Stimulated activated CD4-positive, alpha-beta T cell treated with anti-CD3 and anti-CD28 coated beads, Interleukin-4, amount 100 ng/mL, for 4 hours (primary cell): ENCODE data around the gene DLL1.
"Not testable (repeated sequence)": the region's sequence is repeated elsewhere in the genome, so short reads cannot be mapped to it uniquely, and the experiment has no call there.

Experiments
- DNase-seq, 2 experiments: peaks; one replicate each; pipeline ENCODE4 v3.0.0-alpha.2; 2020

DLL1 gene

GRCh38 chr6:170290296-170291128 lies at the start of gene DLL1:
Gene DLL1, minus strand, starts transcription at chr6:170291078. Its CDS starts 939 bp downstream, at chr6:170290139.
- DNase-seq = peak; percentile 32 to 36

GRCh38 chr6:170335199-170335598 lies 44.3 kb upstream of the DLL1 start:
- not testable (repeated sequence) for DNase-seq

GRCh38 chr6:170329321-170329720 lies 38.4 kb upstream of the DLL1 start:
- no peak for DNase-seq

GRCh38 chr6:170317718-170318117 lies 26.8 kb upstream of the DLL1 start:
- no peak for DNase-seq

- DNase-seq = no peak
Measured at GRCh38 chr6:170317076-170317475, 26.2 kb upstream of the DLL1 start.

GRCh38 chr6:170316071-170316470 lies 25.2 kb upstream of the DLL1 start:
- no peak for DNase-seq

GRCh38 chr6:170314983-170315382 lies 24.1 kb upstream of the DLL1 start:
- no peak for DNase-seq

- DNase-seq = no peak
Measured at GRCh38 chr6:170313716-170314295, 22.9 kb upstream of the DLL1 start.

- no peak for DNase-seq
Measured at GRCh38 chr6:170312876-170313275, 22.0 kb upstream of the DLL1 start.

GRCh38 chr6:170311696-170312095 lies 20.8 kb upstream of the DLL1 start:
- no peak for DNase-seq

- DNase-seq = no peak
Measured at GRCh38 chr6:170308761-170309160, 17.9 kb upstream of the DLL1 start.

- no peak for DNase-seq
Measured at GRCh38 chr6:170307080-170307545, 16.2 kb upstream of the DLL1 start.

- DNase-seq = peak; percentile 92 to 96
Measured at GRCh38 chr6:170306324-170307079, 15.6 kb upstream of the DLL1 start, which contains the start of gene FAM120B. Gene FAM120B, plus strand, starts transcription at chr6:170306758. Its CDS starts 10,633 bp downstream, at chr6:170317391.

- DNase-seq = no peak
Measured at GRCh38 chr6:170305805-170306323, 15.0 kb upstream of the DLL1 start.

GRCh38 chr6:170301184-170301583 lies 10.3 kb upstream of the DLL1 start:
- DNase-seq = no peak

- DNase-seq = no peak
Measured at GRCh38 chr6:170298688-170299087, 7.8 kb upstream of the DLL1 start.

GRCh38 chr6:170297576-170298330 lies 6.9 kb upstream of the DLL1 start:
- DNase-seq = no peak

- no peak for DNase-seq
Measured at GRCh38 chr6:170296746-170297575, 6.1 kb upstream of the DLL1 start.

- DNase-seq = no peak
Measured at GRCh38 chr6:170296423-170296745, 5.5 kb upstream of the DLL1 start.

- peak; percentile 55 to 74 for DNase-seq
Measured at GRCh38 chr6:170295510-170296422, 4.9 kb upstream of the DLL1 start.
